ENCODE measurements around the gene DCST1.

DNA sequence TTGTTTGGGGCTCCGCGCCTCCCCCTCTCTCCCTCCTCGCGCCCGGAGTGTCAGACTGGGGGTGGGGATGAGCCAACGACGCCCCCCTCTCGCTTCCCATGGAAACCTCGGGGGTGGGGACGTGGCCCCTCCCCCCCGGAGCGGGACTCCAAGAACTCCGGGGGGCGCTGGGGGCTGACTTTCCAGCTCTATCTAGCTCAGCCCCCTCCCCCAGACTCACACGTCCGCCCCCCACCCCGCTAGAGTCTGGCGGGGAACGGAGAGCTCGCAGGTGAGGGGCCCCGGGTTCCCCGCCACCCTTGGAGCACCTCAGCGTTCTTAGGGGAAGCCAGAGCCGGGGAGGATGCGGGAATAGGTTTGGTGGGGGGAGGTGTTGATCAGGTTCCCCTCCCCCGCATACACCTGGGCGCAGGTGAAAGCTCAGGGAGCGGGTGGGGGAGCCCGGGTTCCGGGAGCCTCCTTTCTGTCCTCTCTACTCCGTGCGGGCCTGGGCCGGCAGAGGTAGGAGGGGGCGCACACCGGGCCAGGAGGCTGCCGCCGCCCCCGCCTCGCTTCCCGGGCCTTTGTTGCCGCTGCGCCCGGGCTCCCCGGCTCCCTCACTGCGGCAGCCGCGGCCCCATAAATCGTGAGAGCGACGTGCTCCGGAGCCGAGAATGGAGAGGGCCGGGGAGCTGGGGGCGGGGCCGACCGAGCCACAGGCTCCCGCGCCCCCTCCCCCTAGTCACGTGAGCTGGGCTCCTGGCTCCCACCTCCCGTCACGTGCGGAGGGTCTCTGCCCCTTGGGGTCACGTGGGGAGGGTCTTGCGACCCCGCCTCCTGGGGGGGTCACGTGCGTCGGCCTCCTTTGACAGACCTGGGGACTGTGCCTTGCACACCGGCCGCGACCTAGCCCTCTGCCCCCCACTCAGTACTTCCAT, 46.9 kb downstream of the DCST1 start:
- TF ChIP-seq, protein P1, sequence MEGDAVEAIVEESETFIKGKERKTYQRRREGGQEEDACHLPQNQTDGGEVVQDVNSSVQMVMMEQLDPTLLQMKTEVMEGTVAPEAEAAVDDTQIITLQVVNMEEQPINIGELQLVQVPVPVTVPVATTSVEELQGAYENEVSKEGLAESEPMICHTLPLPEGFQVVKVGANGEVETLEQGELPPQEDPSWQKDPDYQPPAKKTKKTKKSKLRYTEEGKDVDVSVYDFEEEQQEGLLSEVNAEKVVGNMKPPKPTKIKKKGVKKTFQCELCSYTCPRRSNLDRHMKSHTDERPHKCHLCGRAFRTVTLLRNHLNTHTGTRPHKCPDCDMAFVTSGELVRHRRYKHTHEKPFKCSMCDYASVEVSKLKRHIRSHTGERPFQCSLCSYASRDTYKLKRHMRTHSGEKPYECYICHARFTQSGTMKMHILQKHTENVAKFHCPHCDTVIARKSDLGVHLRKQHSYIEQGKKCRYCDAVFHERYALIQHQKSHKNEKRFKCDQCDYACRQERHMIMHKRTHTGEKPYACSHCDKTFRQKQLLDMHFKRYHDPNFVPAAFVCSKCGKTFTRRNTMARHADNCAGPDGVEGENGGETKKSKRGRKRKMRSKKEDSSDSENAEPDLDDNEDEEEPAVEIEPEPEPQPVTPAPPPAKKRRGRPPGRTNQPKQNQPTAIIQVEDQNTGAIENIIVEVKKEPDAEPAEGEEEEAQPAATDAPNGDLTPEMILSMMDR (IDR thresholded peaks at IDR 0.05; ENCODE audit: insufficient read depth, low read length), result no peak
- no peak for TF ChIP-seq POLR2AphosphoS5 (IDR thresholded peaks at IDR 0.05; ENCODE audit: low read depth)
- TF ChIP-seq, protein P2, sequence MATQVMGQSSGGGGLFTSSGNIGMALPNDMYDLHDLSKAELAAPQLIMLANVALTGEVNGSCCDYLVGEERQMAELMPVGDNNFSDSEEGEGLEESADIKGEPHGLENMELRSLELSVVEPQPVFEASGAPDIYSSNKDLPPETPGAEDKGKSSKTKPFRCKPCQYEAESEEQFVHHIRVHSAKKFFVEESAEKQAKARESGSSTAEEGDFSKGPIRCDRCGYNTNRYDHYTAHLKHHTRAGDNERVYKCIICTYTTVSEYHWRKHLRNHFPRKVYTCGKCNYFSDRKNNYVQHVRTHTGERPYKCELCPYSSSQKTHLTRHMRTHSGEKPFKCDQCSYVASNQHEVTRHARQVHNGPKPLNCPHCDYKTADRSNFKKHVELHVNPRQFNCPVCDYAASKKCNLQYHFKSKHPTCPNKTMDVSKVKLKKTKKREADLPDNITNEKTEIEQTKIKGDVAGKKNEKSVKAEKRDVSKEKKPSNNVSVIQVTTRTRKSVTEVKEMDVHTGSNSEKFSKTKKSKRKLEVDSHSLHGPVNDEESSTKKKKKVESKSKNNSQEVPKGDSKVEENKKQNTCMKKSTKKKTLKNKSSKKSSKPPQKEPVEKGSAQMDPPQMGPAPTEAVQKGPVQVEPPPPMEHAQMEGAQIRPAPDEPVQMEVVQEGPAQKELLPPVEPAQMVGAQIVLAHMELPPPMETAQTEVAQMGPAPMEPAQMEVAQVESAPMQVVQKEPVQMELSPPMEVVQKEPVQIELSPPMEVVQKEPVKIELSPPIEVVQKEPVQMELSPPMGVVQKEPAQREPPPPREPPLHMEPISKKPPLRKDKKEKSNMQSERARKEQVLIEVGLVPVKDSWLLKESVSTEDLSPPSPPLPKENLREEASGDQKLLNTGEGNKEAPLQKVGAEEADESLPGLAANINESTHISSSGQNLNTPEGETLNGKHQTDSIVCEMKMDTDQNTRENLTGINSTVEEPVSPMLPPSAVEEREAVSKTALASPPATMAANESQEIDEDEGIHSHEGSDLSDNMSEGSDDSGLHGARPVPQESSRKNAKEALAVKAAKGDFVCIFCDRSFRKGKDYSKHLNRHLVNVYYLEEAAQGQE (IDR thresholded peaks at IDR 0.05; ENCODE audit: insufficient replicate concordance, low read depth), result no peak
- no peak for TF ChIP-seq SPI1 (IDR thresholded peaks at IDR 0.05; ENCODE audit: borderline replicate concordance, low read depth)
- TF ChIP-seq GABPA (IDR thresholded peaks at IDR 0.05; ENCODE audit: low read depth), result no peak
